Sigmoid colon (tissue), 4 donors: ENCODE data around the gene GLRX.

Source experiments
- POLR2A ChIP-seq, 2 donors: fragments of 450-650 bp; IDR thresholded peaks; one replicate each; pipeline ENCODE4 v1.6.1; 2016; ENCODE audit warnings: antibody characterized with exemption in 2 of 2, mild to moderate bottlenecking in 2 of 2, moderate library complexity in 2 of 2
- POLR2AphosphoS5 ChIP-seq, 4 donors: sonication (generic); formaldehyde crosslinking; IDR thresholded peaks; one replicate each; pipeline ENCODE4 v1.6.1; 2017; ENCODE audit warnings: antibody characterized with exemption in 4 of 4

DNA sequence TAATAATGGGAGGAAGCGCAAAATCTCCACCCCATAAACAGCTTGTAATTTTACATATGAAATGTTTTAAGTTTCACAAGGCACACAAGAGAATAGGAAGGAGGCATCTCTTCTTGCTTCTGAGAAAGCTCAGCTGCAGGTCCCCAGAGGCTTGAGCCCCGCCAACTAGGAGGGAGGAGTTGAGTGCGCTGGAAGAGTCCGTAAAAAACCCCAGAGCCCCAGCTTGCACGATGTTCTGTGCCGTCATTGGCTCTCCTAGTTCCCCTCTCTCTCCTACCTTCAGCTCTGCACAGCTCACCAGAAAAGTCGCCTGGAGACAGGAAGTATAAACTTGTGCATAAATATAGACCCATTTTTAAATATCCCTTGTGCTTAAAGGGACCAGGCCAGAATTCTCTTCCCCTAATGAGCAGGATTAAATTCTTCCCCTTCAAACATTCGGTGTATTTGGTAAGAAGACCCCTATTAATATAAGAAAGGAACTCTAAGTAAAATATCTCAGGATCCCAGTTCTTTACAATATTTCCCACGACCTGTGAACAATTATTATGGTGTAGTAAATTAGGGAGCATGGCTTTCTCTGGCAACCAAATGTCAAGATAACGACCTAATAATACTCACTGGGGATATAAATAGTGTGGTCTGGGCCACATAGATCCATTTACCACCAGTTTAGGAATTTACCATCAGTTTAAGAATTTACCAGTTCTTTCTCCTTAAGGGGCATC lies 13.7 kb downstream of the GLRX start:
- TF ChIP-seq POLR2A (IDR thresholded peaks at IDR 0.05) (no peak), POLR2AphosphoS5 (IDR thresholded peaks at IDR 0.05) (peak in 3 of 4 donors; percentile 31 to 42 (median 31))
